OCI-LY7 (cell line): ENCODE data around the gene DTNB. TPM values are rescaled to one million over a fixed set of nuclear protein-coding genes. Genes with fewer than 3 reads are reported as not detected.

Experiments used
- BruUV-seq: library from RNA; stranded (reverse); fragments of 400-500 nt; replicated peaks from 2 replicates; lab custom pipeline; 2021; lab: Mats Ljungman, UMichigan
- CTCF ChIA-PET: fragments of 300-600 bp; sonication (Branson Sonifier 250); formaldehyde crosslinking; loops from one replicate; lab custom pipeline; 2022; ENCODE audit warnings: antibody characterized with exemption; ENCODE audit not compliant: unreplicated experiment; lab: Charles Lee
- POLR2A ChIA-PET: fragments of 300-600 bp; sonication (Branson Sonifier 250); formaldehyde crosslinking; loops from one replicate; lab custom pipeline; 2022; ENCODE audit warnings: antibody characterized with exemption; lab: Charles Lee
- DNase-seq: peaks from one replicate; pipeline ENCODE4 v3.0.0-alpha.2; 2015; ENCODE audit warnings: low spot score
- H2AFZ ChIP-seq: fragments of 200-600 bp; sonication (generic), shearing (Covaris generic); 2 replicates; pipeline ENCODE4 v1.6.1; 2014; ENCODE audit warnings: mild to moderate bottlenecking, antibody characterized with exemption, low read length, moderate library complexity
- H3K27ac ChIP-seq: fragments of 200-600 bp; sonication (generic); 2 replicates; pipeline ENCODE4 v1.5.1; 2014; ENCODE audit warnings: mixed run types, low read depth, mild to moderate bottlenecking, moderate library complexity, low read length, inconsistent platforms; ENCODE audit not compliant: poor library complexity, severe bottlenecking
- H3K36me3 ChIP-seq: fragments of 200-600 bp; sonication (generic); 2 replicates; pipeline ENCODE4 v1.6.1; 2014; ENCODE audit warnings: mild to moderate bottlenecking, antibody characterized with exemption, low read length, moderate library complexity, mixed read lengths; ENCODE audit not compliant: insufficient read depth
- H3K4me1 ChIP-seq: fragments of 200-600 bp; sonication (generic); 2 replicates; pipeline ENCODE4 v1.5.1; 2014; ENCODE audit warnings: mild to moderate bottlenecking, low read length; ENCODE audit not compliant: insufficient read depth, poor library complexity, severe bottlenecking
- H3K4me2 ChIP-seq: fragments of 200-600 bp; sonication (generic); 2 replicates; pipeline ENCODE4 v1.6.1; 2014; ENCODE audit warnings: mild to moderate bottlenecking, low read length
- H3K4me3 ChIP-seq: fragments of 200-600 bp; sonication (generic); 2 replicates; pipeline ENCODE4 v1.5.1; 2014; ENCODE audit warnings: mild to moderate bottlenecking, low read depth, low read length; ENCODE audit not compliant: poor library complexity, severe bottlenecking
- H3K79me2 ChIP-seq: fragments of 200-600 bp; sonication (generic); 2 replicates; pipeline ENCODE4 v1.6.1; 2016; ENCODE audit warnings: low read depth, mild to moderate bottlenecking, low read length, moderate library complexity, mixed read lengths; ENCODE audit not compliant: insufficient read depth
- H3K9me2 ChIP-seq: fragments of 200-600 bp; sonication (generic); 2 replicates; pipeline ENCODE4 v1.6.1; 2016; ENCODE audit warnings: mild to moderate bottlenecking, low read length, mixed read lengths; ENCODE audit not compliant: insufficient read depth
- H3K9me3 ChIP-seq: fragments of 200-600 bp; sonication (generic); 2 replicates; pipeline ENCODE4 v1.6.1; 2014; ENCODE audit warnings: mild to moderate bottlenecking, mixed run types, low read length, mixed read lengths
- H4K20me1 ChIP-seq: fragments of 200-600 bp; sonication (generic); 2 replicates; pipeline ENCODE4 v1.6.1; 2014; ENCODE audit warnings: mild to moderate bottlenecking, antibody characterized with exemption, low read length, moderate library complexity, mixed read lengths; ENCODE audit not compliant: insufficient read depth
- EZH2phosphoT487 ChIP-seq: fragments of 200-600 bp; sonication (generic); IDR thresholded peaks from 2 replicates; pipeline ENCODE4 v1.6.1; 2018; ENCODE audit warnings: low read depth, borderline replicate concordance, mild to moderate bottlenecking, mixed run types, antibody characterized with exemption, low read length, moderate library complexity, mixed read lengths
- intact Hi-C: fragments of 100-400 bp; cut with micrococcal nuclease; formaldehyde crosslinking; loops from one replicate; pipeline ENCODE4 v1.10.0; 2022; ENCODE audit not compliant: unreplicated experiment
- total RNA-seq, 2 experiments: library from RNA; depleted of rRNA in 1 of 2; stranded (reverse); fragments of >200 nt in 1 of 2; shearing (Covaris generic) in 1 of 2; gene quantifications; 2 replicates each; pipeline ENCODE4 v1.2.3, GENCODE V29; 2014 to 2022
- TF ChIP-seq, protein P1 (sequence below): fragments of 200-600 bp; sonication (generic); conservative IDR thresholded peaks from 2 replicates; pipeline ENCODE4 v1.5.1; 2014; ENCODE audit warnings: mild to moderate bottlenecking, antibody characterized with exemption, low read length, moderate library complexity, mixed read lengths

The DTNB gene
- total RNA-seq, 2 experiments from 2014 or later = 16.1 to 28.3 TPM

DNA sequence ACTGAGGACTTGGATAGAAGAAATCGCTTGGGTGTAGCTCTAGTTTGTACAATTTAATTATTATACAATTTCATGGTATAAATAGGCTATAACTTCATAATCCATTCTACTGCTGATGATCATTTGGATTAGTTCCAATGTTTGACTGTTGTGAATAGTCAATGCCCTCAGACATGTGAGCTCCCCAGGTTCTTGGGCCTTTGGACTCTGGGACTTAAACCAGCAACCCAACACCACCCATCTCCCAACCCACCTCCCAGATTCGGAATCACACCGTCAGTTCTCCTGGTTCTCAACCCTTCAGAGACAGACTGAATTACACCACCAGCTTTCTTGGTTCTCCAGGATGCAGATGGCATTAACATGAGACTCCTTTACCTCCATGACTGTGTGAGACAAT, 247.1 kb downstream of the DTNB start:
- H3K4me1 ChIP-seq = peaks cover 32% of the 10 kb centered on the region
- BruUV-seq = no TSS peak
- no peak overlapping the region for H3K27ac ChIP-seq
- H2AFZ ChIP-seq = no peak overlapping the region
- intact Hi-C loops = no loop called here
- H3K79me2 ChIP-seq = no peaks in the 10 kb centered on the region; the same call in 1 of the 2 replicates
- no peaks in the 10 kb centered on the region for H3K9me3 ChIP-seq
- ChIA-PET POLR2A (interaction anchor here (0.6 to 1.2 kb wide), 2 partner anchors 10 to 288 kb away, joined by 3 read pairs; no protein-coding TSS in a partner anchor), CTCF (no interaction called here)
- TF ChIP-seq, protein P1, sequence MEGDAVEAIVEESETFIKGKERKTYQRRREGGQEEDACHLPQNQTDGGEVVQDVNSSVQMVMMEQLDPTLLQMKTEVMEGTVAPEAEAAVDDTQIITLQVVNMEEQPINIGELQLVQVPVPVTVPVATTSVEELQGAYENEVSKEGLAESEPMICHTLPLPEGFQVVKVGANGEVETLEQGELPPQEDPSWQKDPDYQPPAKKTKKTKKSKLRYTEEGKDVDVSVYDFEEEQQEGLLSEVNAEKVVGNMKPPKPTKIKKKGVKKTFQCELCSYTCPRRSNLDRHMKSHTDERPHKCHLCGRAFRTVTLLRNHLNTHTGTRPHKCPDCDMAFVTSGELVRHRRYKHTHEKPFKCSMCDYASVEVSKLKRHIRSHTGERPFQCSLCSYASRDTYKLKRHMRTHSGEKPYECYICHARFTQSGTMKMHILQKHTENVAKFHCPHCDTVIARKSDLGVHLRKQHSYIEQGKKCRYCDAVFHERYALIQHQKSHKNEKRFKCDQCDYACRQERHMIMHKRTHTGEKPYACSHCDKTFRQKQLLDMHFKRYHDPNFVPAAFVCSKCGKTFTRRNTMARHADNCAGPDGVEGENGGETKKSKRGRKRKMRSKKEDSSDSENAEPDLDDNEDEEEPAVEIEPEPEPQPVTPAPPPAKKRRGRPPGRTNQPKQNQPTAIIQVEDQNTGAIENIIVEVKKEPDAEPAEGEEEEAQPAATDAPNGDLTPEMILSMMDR = no peak
- no peak for TF ChIP-seq EZH2phosphoT487
- no peak for DNase-seq
- no peaks in the 10 kb centered on the region for H3K9me2 ChIP-seq
- no peaks in the 10 kb centered on the region for H4K20me1 ChIP-seq
- H3K4me3 ChIP-seq = no peak overlapping the region
- no peak overlapping the region for H3K4me2 ChIP-seq
- H3K36me3 ChIP-seq = no peaks in the 10 kb centered on the region; the same call in 1 of the 2 replicates

DNA sequence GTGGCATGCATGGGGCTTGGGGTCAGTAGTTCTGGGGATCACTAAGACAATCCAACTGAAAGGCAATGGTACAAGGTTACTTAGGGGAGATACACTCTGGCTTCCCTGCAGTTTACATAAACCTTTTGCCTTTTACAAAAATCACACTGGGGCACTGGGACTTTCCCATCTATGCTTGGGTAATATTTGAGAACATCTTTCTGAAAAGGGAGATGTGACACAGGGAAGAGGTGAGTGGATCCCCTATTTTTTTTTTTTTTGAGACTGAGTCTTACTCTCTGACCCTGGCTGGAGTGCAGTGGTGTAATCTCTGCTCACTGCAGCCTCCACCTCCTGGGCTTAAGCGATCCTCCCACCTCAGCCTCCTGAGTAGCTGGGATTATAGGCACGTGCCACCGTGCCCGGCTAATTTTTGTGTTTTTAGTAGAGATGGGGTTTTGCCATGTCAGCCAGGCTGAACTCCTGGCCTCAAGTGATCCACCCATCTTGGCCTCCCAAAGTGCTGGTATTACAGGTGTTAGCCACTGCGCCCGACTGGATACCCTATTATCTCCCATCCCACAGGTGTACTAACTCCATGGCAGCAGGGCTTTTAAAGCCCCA, 248.8 kb downstream of the DTNB start:
- no peaks in the 10 kb centered on the region for H3K9me2 ChIP-seq
- peaks cover 48% of the 10 kb centered on the region for H3K4me1 ChIP-seq
- H3K4me3 ChIP-seq = no peak overlapping the region
- H3K27ac ChIP-seq = no peak overlapping the region
- H3K4me2 ChIP-seq = no peak overlapping the region
- TF ChIP-seq, protein P1 = no peak
- no peak for TF ChIP-seq EZH2phosphoT487
- no TSS peak for BruUV-seq
- no peaks in the 10 kb centered on the region for H3K9me3 ChIP-seq
- no peak for DNase-seq
- CTCF ChIA-PET = no interaction called here
- H4K20me1 ChIP-seq = no peaks in the 10 kb centered on the region
- H3K79me2 ChIP-seq = no peaks in the 10 kb centered on the region; the same call in 1 of the 2 replicates
- no peak overlapping the region for H2AFZ ChIP-seq
- intact Hi-C loops = no loop called here
- POLR2A ChIA-PET = interaction anchor here (0.8 to 1.2 kb wide), 3 partner anchors 13 to 57 kb away, joined by 3 to 6 read pairs (median 3); no protein-coding TSS in a partner anchor
- no peaks in the 10 kb centered on the region; the same call in 1 of the 2 replicates for H3K36me3 ChIP-seq

DNA sequence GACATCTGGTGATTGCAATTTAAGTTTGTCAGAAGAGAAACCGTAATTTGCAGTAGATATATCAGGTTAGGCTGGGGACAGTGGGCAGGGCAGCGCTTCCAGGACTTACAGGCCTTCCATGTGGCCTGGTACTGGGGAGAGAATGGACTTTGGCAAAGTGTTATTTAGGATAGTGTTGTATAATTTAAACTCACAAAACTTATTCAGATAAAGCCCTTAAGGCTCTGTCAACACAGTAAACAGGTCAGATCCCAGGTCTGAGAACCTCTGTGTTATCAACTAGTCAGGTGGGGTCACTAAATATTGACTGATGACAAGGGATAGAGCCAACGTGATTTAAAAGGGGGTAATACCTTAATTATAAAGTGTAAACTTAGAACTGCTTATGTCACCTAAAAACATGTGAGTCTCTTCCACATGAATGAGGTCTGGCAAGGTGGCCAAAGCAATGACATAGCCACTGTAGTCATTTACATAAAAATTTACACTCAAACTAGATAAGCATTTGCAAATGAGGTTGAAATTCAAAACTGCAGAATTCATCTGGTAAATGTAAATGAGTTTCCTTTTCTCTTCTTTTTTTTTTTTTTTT, 251.5 kb downstream of the DTNB start:
- POLR2A ChIA-PET = interaction anchor here (5.3 kb wide), 1 partner anchor 19 kb away, joined by 110 read pairs; no protein-coding TSS in a partner anchor
- Histone ChIP-seq H3K27ac (peak overlapping the region; percentile 99), H3K9me2 (no peaks in the 10 kb centered on the region), H4K20me1 (no peaks in the 10 kb centered on the region), H3K79me2 (no peaks in the 10 kb centered on the region; the same call in 1 of the 2 replicates), H2AFZ (peak overlapping the region; percentile 15; the same call in 1 of the 2 replicates), H3K4me2 (peak overlapping the region; percentile 86), H3K9me3 (no peaks in the 10 kb centered on the region), H3K4me1 (peaks cover 74% of the 10 kb centered on the region), H3K4me3 (peak overlapping the region; percentile 65), H3K36me3 (no peaks in the 10 kb centered on the region; the same call in 1 of the 2 replicates)
- DNase-seq = no peak
- intact Hi-C loops = loop anchor here (2.0 kb wide), 2 partner anchors 91 to 145 kb away; no protein-coding TSS in a partner anchor
- TF ChIP-seq, protein P1 = no peak
- TF ChIP-seq EZH2phosphoT487 = no peak
- BruUV-seq = no TSS peak
- CTCF ChIA-PET = no interaction called here
